Esophagus squamous epithelium (tissue), 4 donors: ENCODE results near the gene TMX3.

ENCODE experiments used
- POLR2A ChIP-seq, 4 donors: fragments of 450-650 bp; IDR thresholded peaks; one replicate each; pipeline ENCODE4 v1.6.1; 2017; ENCODE audit warnings: antibody characterized with exemption in 4 of 4, mild to moderate bottlenecking in 4 of 4, moderate library complexity in 3 of 4
- TF ChIP-seq, protein P1 (sequence below), 6 experiments: fragments of 450-650 bp in 4 of 6; fragments of 200-600 bp in 2 of 6; sonication (generic) in 2 of 6; IDR thresholded peaks; one replicate each; pipeline ENCODE4 v1.5.1; 2016 to 2019; ENCODE audit warnings: antibody characterized with exemption in 6 of 6, mild to moderate bottlenecking in 4 of 6, moderate library complexity in 4 of 6

DNA sequence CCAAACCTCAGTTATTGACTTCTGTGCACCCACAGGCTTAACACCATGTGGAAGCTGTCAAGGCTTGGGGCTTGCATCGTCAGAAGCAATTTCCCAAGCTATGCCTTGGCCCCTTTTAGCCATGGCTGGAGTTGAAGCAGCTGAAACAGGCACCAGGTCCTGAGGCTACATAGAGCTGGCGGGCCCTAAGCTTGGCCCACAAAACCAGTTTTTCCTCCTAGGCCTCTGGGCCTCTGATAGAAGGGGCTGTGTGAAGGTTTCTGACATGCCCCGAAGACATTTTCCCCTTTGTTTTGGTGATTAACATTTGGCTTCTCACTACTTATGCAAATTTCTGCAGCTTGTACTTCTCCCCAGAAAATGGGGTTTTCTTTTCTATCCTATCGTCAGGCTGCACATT, 9.1 kb upstream of the TMX3 start:
- TF ChIP-seq, protein P1, sequence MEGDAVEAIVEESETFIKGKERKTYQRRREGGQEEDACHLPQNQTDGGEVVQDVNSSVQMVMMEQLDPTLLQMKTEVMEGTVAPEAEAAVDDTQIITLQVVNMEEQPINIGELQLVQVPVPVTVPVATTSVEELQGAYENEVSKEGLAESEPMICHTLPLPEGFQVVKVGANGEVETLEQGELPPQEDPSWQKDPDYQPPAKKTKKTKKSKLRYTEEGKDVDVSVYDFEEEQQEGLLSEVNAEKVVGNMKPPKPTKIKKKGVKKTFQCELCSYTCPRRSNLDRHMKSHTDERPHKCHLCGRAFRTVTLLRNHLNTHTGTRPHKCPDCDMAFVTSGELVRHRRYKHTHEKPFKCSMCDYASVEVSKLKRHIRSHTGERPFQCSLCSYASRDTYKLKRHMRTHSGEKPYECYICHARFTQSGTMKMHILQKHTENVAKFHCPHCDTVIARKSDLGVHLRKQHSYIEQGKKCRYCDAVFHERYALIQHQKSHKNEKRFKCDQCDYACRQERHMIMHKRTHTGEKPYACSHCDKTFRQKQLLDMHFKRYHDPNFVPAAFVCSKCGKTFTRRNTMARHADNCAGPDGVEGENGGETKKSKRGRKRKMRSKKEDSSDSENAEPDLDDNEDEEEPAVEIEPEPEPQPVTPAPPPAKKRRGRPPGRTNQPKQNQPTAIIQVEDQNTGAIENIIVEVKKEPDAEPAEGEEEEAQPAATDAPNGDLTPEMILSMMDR (IDR thresholded peaks at IDR 0.05): no peak
- no peak for TF ChIP-seq POLR2A (IDR thresholded peaks at IDR 0.05)
